HG03060 (cell line): ENCODE measurements around the gene FGF4.

Experiments used
- ATAC-seq: cut with Tn5 transposase; IDR thresholded peaks from one replicate; pipeline ENCODE4 v1.9.1; 2021; ENCODE audit warnings: low read depth, moderate number of reproducible peaks; ENCODE audit not compliant: unreplicated experiment

Gene FGF4

DNA sequence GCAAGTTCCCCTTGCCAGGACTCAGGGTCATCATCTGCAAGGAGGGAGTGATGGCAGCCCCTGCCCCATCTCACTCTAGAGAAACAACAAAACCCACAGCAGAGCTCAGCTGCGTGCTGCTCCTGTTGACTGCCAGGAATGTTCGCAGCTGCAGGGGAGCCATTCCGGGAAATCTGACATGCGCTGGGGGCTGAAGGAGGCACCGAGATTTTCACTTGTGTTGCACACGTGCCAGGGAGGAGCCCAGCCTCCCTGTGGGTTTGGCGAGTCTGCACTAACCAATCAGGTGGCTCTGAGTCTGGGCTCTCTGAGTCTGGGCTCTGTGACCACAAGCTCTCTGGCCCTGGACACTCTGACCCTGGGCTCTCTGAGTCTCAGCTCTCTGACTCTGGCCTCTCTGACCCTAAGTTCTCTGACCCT, 33.5 kb upstream of the FGF4 start:
- no peak for ATAC-seq

DNA sequence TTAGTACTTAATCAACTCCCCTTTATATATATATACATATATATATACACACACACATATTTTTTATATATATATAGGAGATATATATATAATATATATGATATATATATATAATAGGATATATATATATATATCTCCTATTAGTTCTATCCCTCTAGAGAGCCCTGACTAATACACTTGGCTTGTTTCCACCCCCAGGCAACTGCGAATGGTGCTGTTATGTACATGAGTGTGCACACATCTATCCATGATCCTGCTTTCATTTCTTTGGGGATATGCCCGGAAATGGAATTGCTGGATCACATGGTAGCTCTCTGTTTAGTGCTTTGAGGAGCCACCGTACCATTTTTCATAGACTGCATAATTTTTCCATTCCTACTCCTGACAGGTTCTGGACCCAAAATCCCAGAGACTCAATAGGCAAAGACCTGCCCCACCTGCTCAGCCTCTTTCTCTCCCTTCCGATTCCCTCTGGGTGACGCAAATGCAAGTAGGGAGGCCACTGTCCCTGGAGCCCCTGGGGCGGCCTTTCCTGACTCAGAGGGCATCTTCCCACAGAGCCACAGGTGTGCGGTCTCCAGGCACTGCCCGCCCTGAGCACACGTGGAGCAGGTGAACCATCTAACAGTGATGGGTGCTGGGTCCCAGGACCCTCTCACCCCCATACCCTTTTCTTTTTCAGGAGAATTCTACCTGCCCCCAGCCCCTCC, 32.1 kb upstream of the FGF4 start:
- no peak for ATAC-seq

DNA sequence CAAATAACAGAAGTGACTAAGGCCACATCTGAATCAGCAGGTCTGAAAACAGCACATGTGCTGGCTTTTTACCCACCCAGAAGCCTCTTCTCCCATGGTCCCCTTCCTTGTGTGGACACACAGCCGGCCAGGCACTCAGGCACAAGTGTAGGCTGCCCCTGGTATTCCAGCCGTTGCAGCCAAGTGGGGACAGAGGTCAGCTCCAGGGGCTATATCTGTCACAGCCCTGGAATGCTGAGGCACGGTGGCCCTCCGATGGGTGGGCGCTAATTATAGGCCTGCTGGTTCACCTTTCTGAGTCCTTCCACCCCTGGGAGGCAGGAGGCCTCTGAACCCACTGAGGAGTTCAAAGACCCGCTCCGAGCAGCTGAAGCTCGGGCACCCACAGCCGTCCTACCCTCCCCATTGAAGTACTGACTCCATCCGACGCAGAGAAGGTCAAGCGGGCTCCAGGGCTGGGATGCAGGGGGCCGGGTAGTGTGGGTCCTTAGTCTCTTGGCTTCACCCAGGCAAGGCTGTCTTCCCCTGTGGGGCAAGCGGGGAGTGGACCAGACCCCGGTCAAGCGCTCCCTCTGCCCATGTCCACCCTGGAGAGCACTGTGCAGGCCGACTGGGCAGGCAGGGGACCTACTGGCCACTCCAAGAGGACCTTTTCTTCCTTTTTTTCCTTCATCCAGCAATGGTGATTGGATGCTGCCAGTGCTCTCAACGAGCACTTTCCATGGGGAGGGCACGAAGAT, 29.8 kb upstream of the FGF4 start:
- ATAC-seq: no peak

DNA sequence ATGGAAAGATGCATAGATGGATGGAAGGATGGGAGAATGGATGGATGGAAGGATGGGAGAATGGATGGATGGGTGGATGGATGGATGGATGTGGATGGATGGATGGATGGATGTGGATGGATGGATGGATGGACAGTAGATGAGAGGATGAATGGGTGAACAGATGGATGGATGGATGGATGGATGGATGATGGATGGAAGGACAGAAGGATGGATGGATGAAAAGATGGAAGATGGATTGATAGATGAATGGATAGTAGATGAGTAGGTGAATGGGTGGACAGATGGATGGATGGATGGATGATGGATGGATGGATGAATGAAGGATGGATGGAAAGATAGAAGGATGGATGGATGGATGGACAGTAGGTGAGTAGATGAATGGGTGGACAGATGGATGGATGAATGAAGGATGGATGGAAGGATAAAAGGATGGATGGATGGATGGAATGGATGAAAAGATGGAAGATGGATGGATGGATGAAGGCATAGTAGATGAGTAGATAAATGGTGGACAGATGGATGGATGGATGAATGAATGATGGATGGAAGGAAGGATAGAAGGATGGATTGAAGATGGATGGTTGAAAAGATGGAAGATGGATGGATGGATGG, 28.6 kb upstream of the FGF4 start:
- ATAC-seq: no peak

DNA sequence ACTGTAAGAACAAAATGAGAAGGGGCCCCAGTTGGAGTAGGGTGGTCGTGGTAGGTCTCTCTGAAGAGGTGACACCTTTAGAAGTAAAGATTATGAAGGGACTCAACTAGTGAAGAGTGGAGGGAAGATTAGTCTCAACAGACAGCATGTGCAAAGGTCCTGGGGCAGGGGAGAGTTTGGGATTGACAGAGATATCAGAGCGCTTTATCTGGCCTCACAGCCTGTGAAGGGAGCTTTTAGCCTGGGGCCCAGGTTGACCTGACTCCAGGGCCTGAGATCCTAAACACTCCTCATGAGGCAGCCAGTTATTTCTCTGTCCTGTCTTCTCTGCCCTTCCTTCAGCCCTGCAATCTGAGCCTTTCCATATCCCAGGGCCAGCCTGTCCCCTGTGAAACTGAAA, 27.9 kb upstream of the FGF4 start:
- ATAC-seq: no peak

DNA sequence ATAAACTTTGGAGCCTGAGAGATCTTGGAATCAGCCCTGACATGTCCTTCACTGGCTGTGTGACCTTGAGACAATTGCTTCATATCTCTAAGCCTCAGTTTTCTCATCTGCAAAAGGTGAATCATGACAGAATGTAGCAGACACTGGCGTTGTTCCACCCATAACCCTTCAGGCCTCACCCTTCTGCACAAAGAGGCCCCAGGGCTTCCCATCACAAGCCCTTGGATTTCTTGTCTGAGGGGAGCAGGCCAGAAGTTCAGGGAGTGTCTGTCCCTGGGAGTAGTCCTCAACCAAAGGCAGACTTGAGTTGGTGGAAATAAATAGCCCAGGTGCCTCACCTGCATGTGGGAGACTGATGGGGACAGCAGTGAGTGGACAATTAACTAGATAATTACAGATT, 27.4 kb upstream of the FGF4 start:
- ATAC-seq: no peak

DNA sequence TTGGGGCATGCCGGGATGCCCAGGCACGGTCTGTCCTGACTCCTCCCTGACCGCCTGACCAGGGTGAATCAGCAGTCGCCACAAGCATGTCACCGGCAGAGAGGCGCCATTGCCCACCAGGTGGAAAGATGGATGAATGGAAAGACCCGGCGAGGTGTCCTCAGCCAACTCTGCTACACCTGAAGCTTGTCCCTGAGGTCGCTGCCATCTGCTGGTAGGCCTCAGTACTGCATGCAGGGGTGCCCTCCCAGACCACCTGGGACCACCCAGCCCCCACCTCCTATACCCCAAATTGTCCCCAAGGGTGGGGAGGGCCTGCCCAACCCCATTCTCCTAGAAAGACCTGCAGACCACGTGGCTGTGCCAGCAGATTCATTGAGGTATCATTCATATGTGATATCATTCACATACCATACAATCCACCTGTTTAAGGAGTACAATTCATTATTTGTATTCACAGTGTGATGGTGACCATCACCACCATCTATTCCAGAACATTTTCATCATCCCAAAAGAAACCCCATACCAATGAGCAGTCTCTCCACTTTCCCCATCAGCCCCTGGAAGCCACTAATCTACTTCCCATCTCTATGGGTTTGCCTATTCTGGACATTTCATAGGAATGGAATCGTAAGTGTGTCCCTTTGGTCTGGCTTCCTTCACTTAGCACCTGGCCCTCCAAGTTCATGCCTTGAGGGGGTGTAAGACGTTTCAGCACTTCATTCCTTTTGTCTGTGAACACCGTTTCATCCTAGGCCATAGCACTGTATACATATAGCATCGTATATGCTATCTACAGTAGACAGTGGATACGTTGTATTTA, 26.6 kb upstream of the FGF4 start:
- ATAC-seq: no peak

DNA sequence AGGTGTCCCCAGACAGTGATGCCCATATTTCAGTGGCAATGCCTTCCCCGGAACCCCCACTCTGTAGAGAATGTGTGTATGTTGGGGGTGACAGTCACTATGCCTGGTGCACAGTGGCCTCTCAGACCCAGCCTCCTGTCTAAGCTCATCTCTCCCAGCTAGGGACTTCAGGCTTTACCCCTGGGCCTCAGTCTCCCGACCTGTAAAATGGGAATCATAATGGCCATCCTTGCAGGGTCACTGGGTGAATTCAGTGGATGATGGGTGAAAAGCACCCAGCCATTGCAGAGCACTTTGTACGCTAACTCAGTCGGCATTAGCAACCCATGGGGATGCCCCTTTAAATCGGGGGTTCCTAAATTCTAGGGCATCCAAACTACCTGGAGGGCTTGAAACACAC, 25.1 kb upstream of the FGF4 start:
- no peak for ATAC-seq

DNA sequence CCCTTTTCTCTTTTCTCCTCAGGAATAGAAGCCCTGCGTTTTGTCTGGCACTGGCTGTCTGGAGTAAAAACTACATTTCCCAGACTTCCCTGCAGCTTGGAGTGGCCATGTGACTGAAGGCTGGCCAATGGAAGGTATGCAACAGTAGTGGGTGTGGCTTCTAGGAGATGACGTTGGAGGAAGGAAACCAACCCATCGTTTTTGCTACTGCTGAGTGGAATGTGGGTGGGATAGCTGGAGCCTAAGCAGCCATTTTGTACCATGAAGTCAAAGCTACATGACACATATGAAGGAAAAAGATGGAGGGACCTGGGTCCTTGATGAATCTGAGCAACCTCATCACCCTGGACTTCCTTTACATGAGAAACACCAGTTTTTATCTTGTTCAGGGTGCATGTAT, 24.4 kb upstream of the FGF4 start:
- no peak for ATAC-seq

DNA sequence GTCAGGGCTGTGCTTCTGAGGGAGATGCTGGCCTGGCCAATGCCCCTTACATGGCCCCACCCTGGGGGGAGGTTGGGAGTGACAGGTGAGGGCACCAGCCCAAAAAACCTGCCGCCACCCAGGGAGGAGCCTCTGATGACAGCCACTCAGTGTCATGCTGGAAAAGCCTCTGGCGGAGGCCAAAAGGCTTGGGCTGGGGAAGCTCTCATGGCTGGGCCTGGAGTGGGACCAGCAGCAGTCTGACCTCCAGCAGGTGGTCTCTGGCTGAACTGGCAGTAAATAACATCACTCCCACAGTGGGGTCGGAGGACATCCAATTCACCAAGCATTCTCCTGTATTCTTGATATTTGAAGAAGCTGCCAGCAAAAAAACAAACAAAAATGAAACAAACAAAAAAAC, 24.0 kb upstream of the FGF4 start:
- no peak for ATAC-seq

DNA sequence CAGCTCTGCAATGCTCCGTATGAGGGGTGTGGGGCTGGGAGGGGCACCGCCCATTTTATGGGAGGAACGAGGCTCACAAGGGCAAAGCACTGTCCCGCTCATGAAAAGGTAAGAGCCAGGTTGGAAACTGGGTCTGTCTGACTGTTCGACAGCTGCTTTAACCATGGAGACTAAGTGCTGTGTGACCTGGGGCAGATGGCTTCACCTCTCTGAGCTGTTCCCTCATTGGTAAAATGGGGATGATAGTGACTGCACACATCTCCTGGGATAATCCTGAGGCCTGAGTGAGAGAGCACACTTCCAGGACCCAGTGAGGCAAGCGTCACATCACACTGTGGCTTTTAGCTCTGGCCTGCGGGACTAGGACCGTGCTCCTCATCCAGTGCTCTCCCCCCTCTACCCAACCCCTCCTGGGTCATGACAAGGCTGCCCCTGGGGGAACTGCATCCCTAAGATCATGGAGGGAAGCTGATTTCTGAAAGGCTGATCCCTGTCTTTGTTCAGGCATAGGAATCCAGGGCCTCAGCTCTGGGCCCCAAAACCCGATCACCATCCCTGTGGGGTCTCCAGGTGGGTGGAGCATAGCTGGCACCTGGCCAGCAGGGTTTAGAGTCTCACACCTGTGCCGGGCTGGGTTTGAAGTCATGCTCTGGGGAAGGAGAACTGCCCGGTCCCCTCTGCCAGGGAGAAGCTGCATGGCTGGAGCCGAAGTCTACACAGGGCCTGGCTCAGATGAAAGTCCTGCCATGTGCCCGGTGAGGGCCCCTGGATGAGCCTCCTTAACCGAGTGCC, 22.8 kb upstream of the FGF4 start:
- no peak for ATAC-seq

DNA sequence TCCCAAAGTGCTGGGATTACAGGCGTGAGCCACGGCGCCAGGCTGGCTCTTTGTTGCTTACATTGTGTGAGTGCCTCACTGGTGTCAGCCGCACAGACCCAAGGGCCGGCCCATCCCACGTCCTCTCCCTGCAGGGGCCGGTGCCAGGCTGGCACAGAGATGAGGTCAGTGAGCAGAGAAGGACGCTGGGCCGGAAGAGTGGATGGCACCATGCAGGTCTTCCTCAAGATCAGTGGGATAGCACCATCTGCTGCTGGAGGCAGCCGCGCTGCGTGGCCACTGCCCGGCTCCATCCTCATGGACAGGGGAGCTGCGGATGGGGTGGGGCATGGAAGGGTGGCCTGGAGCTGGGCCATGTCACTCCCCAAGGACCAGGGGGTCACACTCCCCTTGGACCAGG, 22.0 kb upstream of the FGF4 start:
- no peak for ATAC-seq

DNA sequence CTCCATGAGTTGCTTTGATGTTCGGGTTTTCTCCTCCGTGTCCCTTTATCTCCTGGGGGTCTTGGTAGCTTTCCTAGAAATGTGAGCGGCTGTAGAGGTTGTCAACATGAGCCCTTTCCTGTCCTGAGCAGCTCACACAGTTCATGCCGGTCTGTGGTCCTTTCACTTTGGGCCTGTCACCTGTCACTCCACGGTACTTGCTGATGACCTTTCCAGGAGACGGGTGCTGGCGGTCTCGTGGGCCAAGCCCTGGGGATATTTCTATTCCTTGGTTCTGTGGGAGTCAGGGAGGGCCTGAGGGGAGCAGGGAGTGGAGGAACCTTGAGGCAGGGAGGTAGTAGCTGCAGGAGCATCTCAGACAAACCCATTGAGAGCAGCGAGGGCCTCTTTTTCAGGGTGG, 20.9 kb upstream of the FGF4 start:
- ATAC-seq: no peak

DNA sequence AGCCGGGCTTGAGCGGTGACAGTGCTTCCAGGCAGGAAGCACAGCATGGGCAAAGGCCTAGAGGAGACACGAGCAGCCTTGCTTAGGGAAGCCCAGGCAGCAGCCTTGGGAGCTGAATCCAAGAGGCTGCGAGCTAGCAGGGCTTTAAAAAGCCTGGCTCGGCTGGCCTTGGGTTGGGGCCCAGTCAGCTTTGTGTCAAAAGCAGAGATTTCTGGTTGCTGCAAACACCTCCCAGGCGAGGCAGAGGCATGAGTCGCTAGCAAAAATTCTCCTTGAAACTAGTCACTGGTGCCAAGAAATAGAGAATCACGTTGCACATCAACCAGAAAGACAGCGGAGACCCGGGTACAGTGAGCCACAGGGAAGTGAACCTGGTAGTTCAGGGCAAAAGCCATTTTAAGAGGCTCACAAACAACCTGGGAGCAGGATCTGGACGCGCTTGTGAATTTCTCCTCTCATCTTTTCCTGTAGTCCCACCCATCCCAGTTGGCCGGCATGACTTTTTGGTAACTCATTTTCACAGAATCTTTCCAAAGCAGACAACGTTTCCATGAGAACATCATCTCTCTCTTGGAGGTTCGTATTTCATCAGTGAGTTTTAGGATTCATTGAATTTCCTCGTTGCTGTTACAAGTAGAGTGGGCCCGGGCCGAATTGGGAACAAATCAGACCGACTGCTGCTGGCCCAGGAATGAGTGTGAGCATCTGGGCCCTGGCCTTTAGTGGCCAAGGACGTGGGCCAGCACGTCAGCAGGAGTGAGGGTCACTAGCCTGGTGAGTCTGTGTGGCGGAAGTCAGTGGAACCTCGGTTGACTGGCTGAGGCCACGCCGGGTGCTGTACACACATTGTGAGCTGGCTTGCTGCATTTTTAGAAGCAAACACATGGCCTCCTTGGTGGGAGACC, 16.4 kb upstream of the FGF4 start:
- ATAC-seq: no peak

DNA sequence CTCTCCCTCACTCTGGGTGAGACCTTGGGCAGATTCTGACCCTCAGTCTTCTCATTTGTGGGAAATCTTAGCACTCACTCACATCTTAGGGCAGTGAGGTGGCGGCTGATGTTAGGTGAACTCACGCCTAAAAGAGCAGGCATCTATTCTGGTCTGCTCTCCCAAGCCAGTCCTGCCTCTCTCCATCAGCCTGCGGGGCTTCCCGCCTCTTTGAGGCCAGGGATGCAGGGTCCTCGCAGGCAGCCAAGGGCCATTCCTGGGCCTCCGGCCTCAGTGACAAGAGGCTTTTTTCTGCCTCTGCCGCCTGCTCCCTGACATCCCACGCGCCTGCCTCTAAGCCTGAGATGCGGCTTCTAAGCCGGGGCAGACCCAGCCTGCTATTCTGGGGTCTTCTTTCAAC, 13.8 kb upstream of the FGF4 start:
- ATAC-seq: no peak

DNA sequence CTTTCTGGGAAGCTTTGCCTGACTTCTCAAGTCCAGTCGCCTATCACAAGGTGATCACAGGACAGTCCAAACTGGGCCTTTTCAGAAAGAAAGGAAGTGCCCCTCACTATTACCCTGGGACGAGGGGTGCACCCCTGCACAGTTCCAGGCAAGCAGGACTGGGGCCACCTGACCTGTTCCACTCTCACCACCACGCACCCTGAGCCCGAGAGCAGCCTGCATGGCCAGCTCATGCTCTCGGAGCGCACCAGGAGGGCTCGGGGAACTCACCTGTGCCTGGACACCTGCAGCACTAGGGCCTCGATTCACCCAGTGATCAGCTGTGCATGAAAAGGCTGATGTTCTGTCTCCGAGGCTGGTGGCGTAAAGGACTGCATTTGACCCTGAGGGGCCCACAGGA, 12.8 kb upstream of the FGF4 start:
- ATAC-seq: no peak

DNA sequence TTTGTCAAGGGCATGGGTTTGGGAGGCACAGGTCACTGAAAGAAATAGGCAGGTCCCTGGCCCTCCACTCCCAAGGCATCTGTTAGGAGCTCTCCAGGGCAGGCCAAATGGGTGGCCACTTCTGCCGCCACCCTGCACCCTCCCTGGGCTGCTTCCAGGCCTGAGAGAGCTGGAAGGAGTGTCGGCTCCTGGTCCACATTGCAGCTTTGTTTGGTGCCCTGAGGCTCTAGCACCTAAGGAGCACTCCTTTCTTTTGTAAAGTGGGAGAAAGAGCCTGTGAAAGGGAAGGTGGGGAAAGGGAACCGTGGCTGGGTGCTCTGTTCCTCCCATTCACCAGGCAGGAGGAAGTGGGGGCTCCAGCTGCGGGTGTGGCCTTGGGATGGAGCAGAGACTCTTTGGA, 12.3 kb upstream of the FGF4 start:
- no peak for ATAC-seq

DNA sequence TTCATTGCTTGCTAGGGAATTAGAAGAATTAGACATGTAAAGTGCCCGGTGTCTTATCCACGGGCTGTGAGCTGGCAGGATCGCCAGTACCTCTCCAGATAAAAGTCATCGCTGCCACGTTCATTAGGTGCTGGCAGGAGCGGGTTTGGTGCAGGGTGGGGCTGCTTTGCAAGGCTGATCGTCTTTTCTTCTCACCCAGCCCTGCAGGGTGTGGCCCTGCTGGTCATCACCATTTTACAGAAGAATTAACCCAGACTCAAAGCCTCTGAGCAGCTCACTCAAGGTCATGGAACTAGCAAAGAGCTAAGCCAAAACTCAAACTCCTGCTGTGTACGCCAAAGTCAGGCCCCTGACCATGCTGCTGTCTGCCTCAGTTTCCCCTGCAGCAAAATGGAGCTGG, 6.1 kb upstream of the FGF4 start:
- no peak for ATAC-seq

DNA sequence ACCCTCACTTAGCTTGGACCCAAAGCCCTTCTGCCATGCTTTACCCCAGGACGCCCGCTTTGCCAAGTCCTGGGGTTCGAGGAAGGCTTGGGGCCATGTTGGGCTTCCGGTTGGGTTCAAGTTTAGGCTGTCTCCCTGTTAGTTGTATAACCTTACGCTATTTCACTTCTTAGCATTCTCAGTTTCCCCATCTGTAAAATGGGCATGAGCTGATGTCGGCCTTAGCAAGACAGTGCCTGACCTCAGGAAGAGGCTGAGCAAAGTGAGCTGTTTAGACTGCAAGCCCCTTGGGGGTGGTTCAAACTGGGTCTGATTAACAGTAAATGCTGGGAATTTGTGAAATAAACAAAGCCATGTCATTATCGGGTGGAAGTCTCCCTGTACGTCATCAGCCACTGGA, 3.2 kb upstream of the FGF4 start:
- no peak for ATAC-seq
